OCI-LY3 (cell line): ENCODE results near the gene PEX10.

Experiments
- EZH2phosphoT487 ChIP-seq: fragments of 200-600 bp; shearing (Covaris generic); IDR thresholded peaks from 2 replicates; pipeline ENCODE4 v1.6.1; 2018; ENCODE audit warnings: antibody characterized with exemption, mixed run types, low read depth
- TF ChIP-seq, protein P1 (sequence below): fragments of 200-600, 300-600 bp; sonication (generic); IDR thresholded peaks from 2 replicates; pipeline ENCODE4 v1.5.1; 2014; ENCODE audit warnings: antibody characterized with exemption, low read length, low read depth

DNA sequence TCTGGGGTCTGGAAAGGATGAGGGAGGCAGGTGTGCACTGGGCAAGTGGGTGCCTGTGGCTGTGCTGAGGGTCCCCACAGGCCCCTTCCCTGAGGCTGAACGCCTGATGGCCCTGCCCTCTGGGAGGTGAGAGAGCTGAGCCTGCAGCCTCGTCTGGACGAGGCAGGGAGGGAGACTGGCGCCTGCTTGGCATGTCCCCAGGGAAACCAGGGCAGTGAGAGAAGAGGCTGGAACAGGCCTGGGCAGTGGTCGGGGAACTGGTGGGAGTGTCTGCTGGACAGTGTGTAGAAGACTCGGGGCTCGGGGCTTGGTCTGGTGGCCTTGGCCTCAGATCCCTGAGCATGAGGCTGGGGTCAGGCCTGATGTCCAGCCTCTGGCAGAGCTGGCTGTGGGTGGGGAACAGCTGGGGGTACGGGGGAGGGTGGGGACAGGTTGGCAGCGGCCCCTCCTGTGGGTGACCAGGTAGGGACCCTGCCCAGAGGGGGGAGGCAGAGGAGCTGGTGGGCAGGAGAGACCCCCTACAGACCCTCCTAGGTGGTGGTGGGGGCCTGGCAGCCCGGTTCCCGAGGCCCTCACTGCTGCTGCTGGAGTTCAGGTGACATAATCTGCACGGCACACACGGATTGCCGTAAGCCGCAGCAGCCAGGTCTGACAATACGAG lies 32.9 kb upstream of the PEX10 start:
- TF ChIP-seq, protein P1, sequence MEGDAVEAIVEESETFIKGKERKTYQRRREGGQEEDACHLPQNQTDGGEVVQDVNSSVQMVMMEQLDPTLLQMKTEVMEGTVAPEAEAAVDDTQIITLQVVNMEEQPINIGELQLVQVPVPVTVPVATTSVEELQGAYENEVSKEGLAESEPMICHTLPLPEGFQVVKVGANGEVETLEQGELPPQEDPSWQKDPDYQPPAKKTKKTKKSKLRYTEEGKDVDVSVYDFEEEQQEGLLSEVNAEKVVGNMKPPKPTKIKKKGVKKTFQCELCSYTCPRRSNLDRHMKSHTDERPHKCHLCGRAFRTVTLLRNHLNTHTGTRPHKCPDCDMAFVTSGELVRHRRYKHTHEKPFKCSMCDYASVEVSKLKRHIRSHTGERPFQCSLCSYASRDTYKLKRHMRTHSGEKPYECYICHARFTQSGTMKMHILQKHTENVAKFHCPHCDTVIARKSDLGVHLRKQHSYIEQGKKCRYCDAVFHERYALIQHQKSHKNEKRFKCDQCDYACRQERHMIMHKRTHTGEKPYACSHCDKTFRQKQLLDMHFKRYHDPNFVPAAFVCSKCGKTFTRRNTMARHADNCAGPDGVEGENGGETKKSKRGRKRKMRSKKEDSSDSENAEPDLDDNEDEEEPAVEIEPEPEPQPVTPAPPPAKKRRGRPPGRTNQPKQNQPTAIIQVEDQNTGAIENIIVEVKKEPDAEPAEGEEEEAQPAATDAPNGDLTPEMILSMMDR: no peak
- no peak for TF ChIP-seq EZH2phosphoT487
